RWPE1 (cell line): Measurements from ENCODE around the gene B3GALT6.
A peak's percentile ranks its signal among the peaks of the same experiment; 100 is the strongest.

Source experiments
- CTCF ChIA-PET: fragments of 350-600 bp; sonication (Branson Sonifier 250); formaldehyde crosslinking; extraction: SDS; loops from one replicate; lab custom pipeline; 2021; lab: Yijun Ruan, JAX
- POLR2A ChIA-PET: fragments of 400-600 bp; formaldehyde crosslinking; extraction: SDS; loops from one replicate; lab custom pipeline; 2020; ENCODE audit warnings: antibody characterized with exemption; ENCODE audit not compliant: low non-redundant PET; lab: Yijun Ruan, JAX
- DNase-seq: peaks from one replicate; pipeline ENCODE4 v3.0.0; 2012; ENCODE audit warnings: low spot score
- H3K27ac ChIP-seq: fragments of 450-650 bp; 2 replicates; pipeline ENCODE4 v1.5.1; 2017
- CTCF ChIP-seq: fragments of 450-650 bp; conservative IDR thresholded peaks from 2 replicates; pipeline ENCODE4 v1.5.1; 2017; ENCODE audit warnings: low read depth, mild to moderate bottlenecking

B3GALT6 gene

GRCh38 chr1:1211541-1212441, 20.2 kb upstream of the B3GALT6 start:
- TF ChIP-seq CTCF, result no peak
- CTCF ChIA-PET, result interaction anchor here (0.5 kb wide), 1 partner anchor 37 kb away, joined by 3 read pairs; no protein-coding TSS in a partner anchor
- POLR2A ChIA-PET, result no interaction called here
- no peak for DNase-seq
- no peak overlapping the region for H3K27ac ChIP-seq

- CTCF ChIA-PET, result no interaction called here
- POLR2A ChIA-PET, result no interaction called here
- no peak for TF ChIP-seq CTCF
- no peak for DNase-seq
- H3K27ac ChIP-seq, result no peak overlapping the region
These were observed 19.2 kb upstream of the B3GALT6 start for GRCh38 chr1:1212780-1213344.

- CTCF ChIA-PET, result no interaction called here
- POLR2A ChIA-PET, result no interaction called here
- H3K27ac ChIP-seq, result peak within 1 kb of the TSS; percentile 75
- no peak for DNase-seq
- no peak for TF ChIP-seq CTCF
These were observed 18.4 kb upstream of the B3GALT6 start, which contains the start of gene TNFRSF4 for GRCh38 chr1:1213345-1214265. Gene TNFRSF4 (minus strand): TSS chr1:1214153. CDS start chr1:1214127, 26 bp downstream.

GRCh38 chr1:1215080-1215676, 16.9 kb upstream of the B3GALT6 start:
- DNase-seq, result no peak
- H3K27ac ChIP-seq, result peak overlapping the region; percentile 75
- POLR2A ChIA-PET, result no interaction called here
- no peak for TF ChIP-seq CTCF
- CTCF ChIA-PET, result interaction anchor here (0.5 to 1.4 kb wide), 3 partner anchors 16 to 230 kb away, joined by 3 to 4 read pairs (median 3); no protein-coding TSS in a partner anchor

GRCh38 chr1:1215881-1216605, 16.0 kb upstream of the B3GALT6 start:
- CTCF ChIA-PET, result interaction anchor here (0.6 to 1.4 kb wide), 2 partner anchors 15 to 231 kb away, joined by 3 to 4 read pairs; no protein-coding TSS in a partner anchor
- POLR2A ChIA-PET, result no interaction called here
- TF ChIP-seq CTCF, result no peak
- peak overlapping the region; percentile 75 for H3K27ac ChIP-seq
- DNase-seq, result no peak
